Smooth muscle cell (in vitro differentiated cells): ENCODE measurements around the gene REXO1. TPM values are rescaled to one million over a fixed set of nuclear protein-coding genes. Genes with fewer than 3 reads are reported as not detected.
"Not testable (repeated sequence)": the region's sequence is repeated elsewhere in the genome, so short reads cannot be mapped to it uniquely, and the experiment has no call there.

ENCODE experiments used
- DNase-seq: peaks from one replicate; lab custom pipeline; 2025; ENCODE audit not compliant: unreplicated experiment; lab: John Stamatoyannopoulos, UW
- H2AFZ ChIP-seq: fragments of 200-600 bp; sonication (generic); 2 replicates; pipeline ENCODE4 v1.6.0; 2016; ENCODE audit warnings: antibody characterized with exemption, low read depth, mild to moderate bottlenecking
- H3F3A ChIP-seq: fragments of 200-600 bp; sonication (generic); 2 replicates; pipeline ENCODE4 v1.6.0; 2017; ENCODE audit warnings: antibody characterized with exemption, low read depth
- H3K27ac ChIP-seq: fragments of 200-600 bp; sonication (generic); 2 replicates; pipeline ENCODE4 v1.5.1; 2016; ENCODE audit warnings: low read depth, mild to moderate bottlenecking
- H3K27me3 ChIP-seq: fragments of 200-600 bp; sonication (generic); 2 replicates; pipeline ENCODE4 v1.6.1; 2016; ENCODE audit warnings: low read depth, mild to moderate bottlenecking
- H3K36me3 ChIP-seq: fragments of 200-600 bp; sonication (generic); 2 replicates; pipeline ENCODE4 v1.5.1; 2016; ENCODE audit warnings: low read depth
- H3K4me1 ChIP-seq: fragments of 200-600 bp; sonication (generic); 2 replicates; pipeline ENCODE4 v1.5.1; 2016; ENCODE audit warnings: low read depth
- H3K4me2 ChIP-seq: fragments of 200-600 bp; sonication (generic); 2 replicates; pipeline ENCODE4 v1.6.0; 2016; ENCODE audit warnings: mild to moderate bottlenecking
- H3K4me3 ChIP-seq: fragments of 200-600 bp; sonication (generic); 2 replicates; pipeline ENCODE4 v1.5.1; 2016; ENCODE audit warnings: mild to moderate bottlenecking
- H3K79me2 ChIP-seq: fragments of 200-600 bp; sonication (generic); 2 replicates; pipeline ENCODE4 v1.6.0; 2016; ENCODE audit warnings: low read depth, mild to moderate bottlenecking
- H3K9ac ChIP-seq: fragments of 200-600 bp; sonication (generic); 2 replicates; pipeline ENCODE4 v1.6.0; 2016; ENCODE audit warnings: low read depth
- H3K9me3 ChIP-seq: fragments of 200-600 bp; sonication (generic); replicated peaks from 2 replicates; pipeline ENCODE4 v1.5.1; 2016; ENCODE audit warnings: low read depth
- H4K20me1 ChIP-seq: fragments of 200-600 bp; sonication (generic); 2 replicates; pipeline ENCODE4 v1.6.0; 2016; ENCODE audit warnings: low read depth
- WGBS: methylation state at CpG from one replicate; pipeline ENCODE4 v1.1.7; 2016; ENCODE audit warnings: low lambda C conversion rate; 5-methylcytosine and 5-hydroxymethylcytosine counted together
- polyA plus RNA-seq: library from polyadenylated mRNA; unstranded; fragments of >200 nt; fragmentation: Nextera tagmentation; extraction: Ambion mirVana; gene quantifications from 2 replicates; pipeline ENCODE4 v1.2.1, GENCODE V29; 2016
- total RNA-seq: library from RNA; depleted of rRNA; stranded (reverse); fragments of >200 nt; gene quantifications from 2 replicates; pipeline ENCODE4 v1.2.3, GENCODE V29; 2014
- TF ChIP-seq, protein P1 (sequence below): fragments of 200-600 bp; sonication (generic); IDR thresholded peaks from 2 replicates; pipeline ENCODE4 v1.5.1; 2017; ENCODE audit warnings: borderline replicate concordance, mild to moderate bottlenecking, antibody characterized with exemption; ENCODE audit not compliant: insufficient read depth, poor library complexity, severe bottlenecking

REXO1 gene
- total and polyA plus RNA-seq, 2 experiments from 2014 or later: 10.6 to 11.6 TPM

DNA sequence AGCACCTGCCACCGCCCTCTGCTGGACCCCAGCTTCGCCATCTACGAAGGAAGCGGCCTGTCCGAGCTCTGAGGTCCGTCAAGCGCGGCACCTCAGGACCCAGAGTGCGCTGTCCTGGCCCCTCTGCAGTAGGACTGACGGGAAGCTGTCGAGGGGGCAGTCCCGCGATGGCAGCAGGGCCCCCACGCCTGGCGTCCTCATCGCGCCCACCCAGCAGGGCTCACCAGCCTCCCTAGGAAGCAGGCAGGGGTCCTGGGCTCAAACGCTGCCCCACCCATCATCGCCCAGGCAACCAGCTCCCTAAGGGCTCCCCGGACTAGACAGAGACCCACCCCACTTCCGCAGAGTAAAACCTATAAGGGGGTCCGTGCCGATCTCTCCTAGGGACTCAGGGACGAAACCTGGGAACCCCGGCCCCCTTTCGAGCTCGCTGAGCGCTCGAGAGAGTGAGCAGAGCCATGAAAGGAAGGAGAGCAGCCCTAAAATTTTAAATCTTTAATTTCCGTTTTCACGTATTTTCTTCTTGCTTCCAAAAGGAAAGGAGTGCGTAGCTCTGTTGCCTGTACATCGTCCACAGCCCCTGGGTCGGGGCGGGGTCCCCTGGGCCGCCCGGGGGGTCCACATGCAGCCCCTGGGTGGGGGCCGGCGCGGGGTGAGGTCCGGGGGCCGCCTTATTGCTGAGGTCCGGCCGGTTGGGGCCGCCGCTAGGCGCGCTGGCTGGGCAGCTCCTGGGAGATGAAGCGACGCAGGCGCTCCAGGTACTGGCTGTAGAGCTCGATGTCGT lies 28.4 kb upstream of the REXO1 start:
- 9% methylated on average over 47 of the region's 53 CpGs for WGBS
- peak overlapping the region; percentile 88 for H3K27ac ChIP-seq
- peak overlapping the region; percentile 97 for H3K4me2 ChIP-seq
- peaks cover 60% of the 10 kb centered on the region for H4K20me1 ChIP-seq
- H3K27me3 ChIP-seq, DNase-seq, H3K9me3 ChIP-seq, H3K36me3 ChIP-seq, H2AFZ ChIP-seq, H3F3A ChIP-seq: not testable (repeated sequence)
- peaks cover 40% of the 10 kb centered on the region for H3K79me2 ChIP-seq
- peak overlapping the region; percentile 90 for H3K9ac ChIP-seq
- peak overlapping the region; percentile 65 for H3K4me3 ChIP-seq
- H3K4me1 ChIP-seq: peaks cover 15% of the 10 kb centered on the region

DNA sequence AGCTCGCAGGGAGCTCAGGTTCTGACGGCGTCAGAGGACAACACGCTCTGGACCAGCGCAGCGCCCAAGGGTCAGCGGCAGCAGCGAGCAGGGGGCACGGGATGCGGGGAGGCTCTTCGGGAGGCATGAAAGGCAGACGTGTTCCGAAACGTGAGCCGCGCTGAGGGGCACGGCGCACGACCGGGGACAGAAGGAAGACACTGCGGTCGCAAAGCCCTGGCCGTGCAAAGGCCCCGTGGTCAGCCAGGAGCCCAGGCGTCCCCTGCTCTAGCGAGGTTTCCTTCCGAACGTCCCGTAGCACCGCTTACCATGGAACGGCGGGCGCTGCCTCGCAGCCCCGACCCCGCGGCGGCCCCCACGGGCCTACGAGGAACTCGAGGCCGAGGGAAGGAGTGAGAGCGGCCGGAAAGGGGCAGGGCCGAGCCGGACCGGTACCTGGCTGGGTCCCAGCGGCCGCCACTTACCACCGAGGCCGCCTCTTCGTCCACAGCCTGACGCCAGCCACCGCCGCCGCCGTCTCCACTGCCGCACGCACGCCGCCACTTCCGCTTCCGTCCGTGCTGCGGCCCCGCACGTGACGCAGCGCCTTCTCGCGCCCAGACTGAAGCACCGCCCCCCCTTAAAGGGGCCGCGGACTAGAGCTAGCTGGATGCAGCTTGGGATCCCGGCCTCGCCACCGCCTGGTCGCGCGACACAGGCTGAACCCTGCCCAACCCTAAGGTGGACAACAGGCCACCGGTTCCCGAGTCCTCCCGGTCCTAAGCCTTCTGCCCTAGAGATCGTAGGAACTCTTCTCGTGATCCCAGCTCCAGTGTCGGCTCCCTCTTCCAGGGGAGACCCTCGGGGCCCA lies 27.6 kb upstream of the REXO1 start:
- H4K20me1 ChIP-seq: peaks cover 58% of the 10 kb centered on the region
- peak overlapping the region; percentile 90 for H3K9ac ChIP-seq
- no peaks in the 10 kb centered on the region for H3F3A ChIP-seq
- H3K4me3 ChIP-seq: peak overlapping the region; percentile 65
- H3K9me3 ChIP-seq: no peaks in the 10 kb centered on the region
- peaks cover 39% of the 10 kb centered on the region for H3K79me2 ChIP-seq
- peak; percentile 59 for DNase-seq
- peak overlapping the region; percentile 88 for H3K27ac ChIP-seq
- H2AFZ ChIP-seq: no peak overlapping the region
- TF ChIP-seq, protein P1, sequence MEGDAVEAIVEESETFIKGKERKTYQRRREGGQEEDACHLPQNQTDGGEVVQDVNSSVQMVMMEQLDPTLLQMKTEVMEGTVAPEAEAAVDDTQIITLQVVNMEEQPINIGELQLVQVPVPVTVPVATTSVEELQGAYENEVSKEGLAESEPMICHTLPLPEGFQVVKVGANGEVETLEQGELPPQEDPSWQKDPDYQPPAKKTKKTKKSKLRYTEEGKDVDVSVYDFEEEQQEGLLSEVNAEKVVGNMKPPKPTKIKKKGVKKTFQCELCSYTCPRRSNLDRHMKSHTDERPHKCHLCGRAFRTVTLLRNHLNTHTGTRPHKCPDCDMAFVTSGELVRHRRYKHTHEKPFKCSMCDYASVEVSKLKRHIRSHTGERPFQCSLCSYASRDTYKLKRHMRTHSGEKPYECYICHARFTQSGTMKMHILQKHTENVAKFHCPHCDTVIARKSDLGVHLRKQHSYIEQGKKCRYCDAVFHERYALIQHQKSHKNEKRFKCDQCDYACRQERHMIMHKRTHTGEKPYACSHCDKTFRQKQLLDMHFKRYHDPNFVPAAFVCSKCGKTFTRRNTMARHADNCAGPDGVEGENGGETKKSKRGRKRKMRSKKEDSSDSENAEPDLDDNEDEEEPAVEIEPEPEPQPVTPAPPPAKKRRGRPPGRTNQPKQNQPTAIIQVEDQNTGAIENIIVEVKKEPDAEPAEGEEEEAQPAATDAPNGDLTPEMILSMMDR: no peak
- no peaks in the 10 kb centered on the region for H3K36me3 ChIP-seq
- peak overlapping the region; percentile 97 for H3K4me2 ChIP-seq
- peaks cover 15% of the 10 kb centered on the region for H3K4me1 ChIP-seq
- under 1% methylated on average over 78 of the region's 87 CpGs for WGBS
- H3K27me3 ChIP-seq: no peaks in the 10 kb centered on the region

GRCh38 chr19:1875265-1875645 lies 27.0 kb upstream of the REXO1 start:
- Histone ChIP-seq H3K4me1 (peaks cover 15% of the 10 kb centered on the region), H3K4me3 (peak overlapping the region; percentile 65), H4K20me1 (peaks cover 52% of the 10 kb centered on the region), H3K4me2 (peak overlapping the region; percentile 97), H3K9ac (peak overlapping the region; percentile 90), H3K79me2 (peaks cover 36% of the 10 kb centered on the region), H3K27ac (peak overlapping the region; percentile 88)
- 4% methylated on average over 11 of the region's 11 CpGs for WGBS
- not testable (repeated sequence) for H3F3A ChIP-seq, H3K9me3 ChIP-seq, DNase-seq, H3K36me3 ChIP-seq, H3K27me3 ChIP-seq, H2AFZ ChIP-seq

GRCh38 chr19:1874554-1875185 lies 26.4 kb upstream of the REXO1 start:
- Histone ChIP-seq H3K9me3 (no peaks in the 10 kb centered on the region), H3K36me3 (no peaks in the 10 kb centered on the region), H3K9ac (peak overlapping the region; percentile 90), H3K79me2 (peaks cover 36% of the 10 kb centered on the region), H2AFZ (no peak overlapping the region), H3K4me1 (peaks cover 15% of the 10 kb centered on the region), H3F3A (no peaks in the 10 kb centered on the region), H3K27ac (peak overlapping the region; percentile 88), H3K27me3 (no peaks in the 10 kb centered on the region), H3K4me3 (peak overlapping the region; percentile 65), H3K4me2 (peak overlapping the region; percentile 97), H4K20me1 (peaks cover 47% of the 10 kb centered on the region)
- 42% methylated on average over 16 of the region's 16 CpGs for WGBS
- TF ChIP-seq, protein P1: no peak
- no peak for DNase-seq
